Measurements from ENCODE around the gene CABLES1.
"Not testable (repeated sequence)": the region's sequence is repeated elsewhere in the genome, so short reads cannot be mapped to it uniquely, and the experiment has no call there.

Gene CABLES1

DNA sequence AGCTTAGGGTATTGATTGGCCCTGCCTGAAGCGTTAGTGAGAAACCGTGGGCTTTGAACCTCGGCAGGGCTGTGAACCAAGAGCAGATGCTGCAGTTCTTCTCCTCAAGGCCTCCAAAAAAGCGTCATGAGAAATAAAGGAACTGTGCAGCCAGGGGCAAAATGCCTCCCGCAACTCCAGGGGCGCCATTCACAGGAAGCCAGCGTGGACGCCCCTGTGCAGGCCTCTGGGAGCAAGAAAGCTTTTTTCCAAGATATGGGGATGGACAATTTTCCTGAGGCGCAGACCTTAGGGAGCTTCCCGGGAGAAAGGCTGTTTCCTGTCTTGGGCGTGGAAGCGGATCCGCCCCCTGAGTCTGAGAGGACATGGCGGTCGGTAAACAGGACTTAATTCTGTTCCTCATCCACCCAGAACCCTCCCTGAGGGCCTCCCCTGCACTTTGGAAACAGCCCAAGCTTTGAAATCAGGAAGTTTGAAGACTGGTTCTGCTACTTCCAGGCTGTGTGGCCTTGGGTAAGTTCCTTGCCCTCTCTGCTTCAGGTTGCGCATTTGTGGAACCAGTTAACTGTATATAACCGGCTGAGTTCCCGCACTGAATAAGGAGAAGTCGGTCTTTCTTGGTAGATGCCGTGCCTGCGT is 29.6 kb upstream of the CABLES1 start:
- TF ChIP-seq, protein P1, sequence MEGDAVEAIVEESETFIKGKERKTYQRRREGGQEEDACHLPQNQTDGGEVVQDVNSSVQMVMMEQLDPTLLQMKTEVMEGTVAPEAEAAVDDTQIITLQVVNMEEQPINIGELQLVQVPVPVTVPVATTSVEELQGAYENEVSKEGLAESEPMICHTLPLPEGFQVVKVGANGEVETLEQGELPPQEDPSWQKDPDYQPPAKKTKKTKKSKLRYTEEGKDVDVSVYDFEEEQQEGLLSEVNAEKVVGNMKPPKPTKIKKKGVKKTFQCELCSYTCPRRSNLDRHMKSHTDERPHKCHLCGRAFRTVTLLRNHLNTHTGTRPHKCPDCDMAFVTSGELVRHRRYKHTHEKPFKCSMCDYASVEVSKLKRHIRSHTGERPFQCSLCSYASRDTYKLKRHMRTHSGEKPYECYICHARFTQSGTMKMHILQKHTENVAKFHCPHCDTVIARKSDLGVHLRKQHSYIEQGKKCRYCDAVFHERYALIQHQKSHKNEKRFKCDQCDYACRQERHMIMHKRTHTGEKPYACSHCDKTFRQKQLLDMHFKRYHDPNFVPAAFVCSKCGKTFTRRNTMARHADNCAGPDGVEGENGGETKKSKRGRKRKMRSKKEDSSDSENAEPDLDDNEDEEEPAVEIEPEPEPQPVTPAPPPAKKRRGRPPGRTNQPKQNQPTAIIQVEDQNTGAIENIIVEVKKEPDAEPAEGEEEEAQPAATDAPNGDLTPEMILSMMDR (IDR thresholded peaks at IDR 0.05; ENCODE audit: poor library complexity, severe bottlenecking): no peak
- peak overlapping the region; percentile 81 for H3K27ac ChIP-seq (ENCODE audit: poor library complexity, severe bottlenecking)
- no peak overlapping the region for H3K4me3 ChIP-seq (ENCODE audit: severe bottlenecking)
- peaks cover 30% of the 10 kb centered on the region for H3K4me1 ChIP-seq (ENCODE audit: insufficient read depth, poor library complexity, severe bottlenecking)
- ATAC-seq (ENCODE audit: low read depth): no peak
- H3K27me3 ChIP-seq (ENCODE audit: insufficient read depth, poor library complexity, severe bottlenecking): no peaks in the 10 kb centered on the region
- no peaks in the 10 kb centered on the region for H3K9me3 ChIP-seq (ENCODE audit: severe bottlenecking)
- no peaks in the 10 kb centered on the region for H3K36me3 ChIP-seq (ENCODE audit: low read depth)
- no peak for DNase-seq (ENCODE audit: low spot score)

DNA sequence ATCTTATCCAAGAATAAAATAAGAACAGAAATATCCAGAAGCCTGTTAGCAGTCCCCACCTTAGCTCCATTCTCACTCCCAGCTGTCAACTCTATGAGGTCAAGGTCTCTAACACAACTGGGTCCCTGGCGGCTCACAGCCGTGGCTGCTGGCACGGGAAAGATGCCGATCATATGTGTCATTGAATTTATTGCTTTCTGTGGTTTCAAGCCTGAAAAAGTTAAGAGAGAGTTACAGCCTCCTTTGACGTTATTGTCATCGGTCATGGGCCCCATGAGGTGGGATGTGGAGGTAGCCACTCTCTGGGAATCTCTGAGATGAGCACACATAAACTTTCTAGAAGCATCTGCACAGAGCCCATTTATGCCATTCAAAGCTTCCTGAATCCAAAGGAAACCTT is 28.7 kb upstream of the CABLES1 start:
- no peaks in the 10 kb centered on the region for H3K9me3 ChIP-seq (ENCODE audit: severe bottlenecking)
- H3K27ac ChIP-seq (ENCODE audit: poor library complexity, severe bottlenecking): peak overlapping the region; percentile 81
- H3K36me3 ChIP-seq (ENCODE audit: low read depth): no peaks in the 10 kb centered on the region
- H3K4me3 ChIP-seq (ENCODE audit: severe bottlenecking): no peak overlapping the region
- TF ChIP-seq, protein P1 (IDR thresholded peaks at IDR 0.05; ENCODE audit: poor library complexity, severe bottlenecking): peak; percentile 9
- ATAC-seq (ENCODE audit: low read depth): peak; percentile 92
- H3K4me1 ChIP-seq (ENCODE audit: insufficient read depth, poor library complexity, severe bottlenecking): peaks cover 30% of the 10 kb centered on the region
- no peaks in the 10 kb centered on the region for H3K27me3 ChIP-seq (ENCODE audit: insufficient read depth, poor library complexity, severe bottlenecking)
- DNase-seq (ENCODE audit: low spot score): peak; percentile 83

GRCh38 chr18:23107718-23108117 is 27.6 kb upstream of the CABLES1 start:
- Histone ChIP-seq H3K36me3 (ENCODE audit: low read depth) (no peaks in the 10 kb centered on the region), H3K4me1 (ENCODE audit: insufficient read depth, poor library complexity, severe bottlenecking) (peaks cover 30% of the 10 kb centered on the region), H3K4me3 (ENCODE audit: severe bottlenecking) (no peak overlapping the region), H3K9me3 (ENCODE audit: severe bottlenecking) (no peaks in the 10 kb centered on the region), H3K27ac (ENCODE audit: poor library complexity, severe bottlenecking) (peak overlapping the region; percentile 81), H3K27me3 (ENCODE audit: insufficient read depth, poor library complexity, severe bottlenecking) (no peaks in the 10 kb centered on the region)
- TF ChIP-seq, protein P1 (IDR thresholded peaks at IDR 0.05; ENCODE audit: poor library complexity, severe bottlenecking): no peak
- ATAC-seq (ENCODE audit: low read depth): no peak
- no peak for DNase-seq (ENCODE audit: low spot score)

DNA sequence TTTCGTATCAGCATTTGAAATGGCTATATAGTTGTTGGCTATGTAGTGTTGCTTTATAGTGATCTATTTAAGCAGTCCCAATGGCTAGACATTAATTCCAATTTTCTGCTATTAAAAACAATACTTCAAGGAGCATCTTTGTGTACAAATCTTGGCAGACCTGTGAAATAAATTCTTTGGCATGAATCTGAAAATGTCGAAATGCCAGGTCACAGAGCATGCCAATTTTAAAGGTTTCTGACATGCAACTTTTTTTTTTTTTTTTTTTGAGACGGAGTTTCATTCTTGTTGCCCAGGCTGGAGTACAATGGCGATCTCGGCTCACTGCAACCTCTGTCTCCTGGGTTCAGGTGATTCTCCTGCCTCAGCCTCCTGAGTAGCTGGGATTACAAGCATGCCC is 26.8 kb upstream of the CABLES1 start:
- Histone ChIP-seq H3K27ac (ENCODE audit: poor library complexity, severe bottlenecking) (no peak overlapping the region), H3K36me3 (ENCODE audit: low read depth) (no peaks in the 10 kb centered on the region), H3K4me3 (ENCODE audit: severe bottlenecking) (no peak overlapping the region), H3K27me3 (ENCODE audit: insufficient read depth, poor library complexity, severe bottlenecking) (no peaks in the 10 kb centered on the region), H3K9me3 (ENCODE audit: severe bottlenecking) (no peaks in the 10 kb centered on the region), H3K4me1 (ENCODE audit: insufficient read depth, poor library complexity, severe bottlenecking) (peaks cover 30% of the 10 kb centered on the region)
- TF ChIP-seq, protein P1 (IDR thresholded peaks at IDR 0.05; ENCODE audit: poor library complexity, severe bottlenecking): no peak
- no peak for ATAC-seq (ENCODE audit: low read depth)
- DNase-seq (ENCODE audit: low spot score): no peak

- not testable (repeated sequence) for H3K4me3 ChIP-seq (ENCODE audit: severe bottlenecking); ATAC-seq (ENCODE audit: low read depth); H3K27me3 ChIP-seq (ENCODE audit: insufficient read depth, poor library complexity, severe bottlenecking); H3K9me3 ChIP-seq (ENCODE audit: severe bottlenecking); H3K27ac ChIP-seq (ENCODE audit: poor library complexity, severe bottlenecking); H3K36me3 ChIP-seq (ENCODE audit: low read depth); DNase-seq (ENCODE audit: low spot score)
- H3K4me1 ChIP-seq (ENCODE audit: insufficient read depth, poor library complexity, severe bottlenecking): peaks cover 30% of the 10 kb centered on the region
Observed at GRCh38 chr18:23109163-23109562, 26.1 kb upstream of the CABLES1 start.

Data from RWPE2 (cell line).